ENCODE measurements around the gene LPAR1.

The LPAR1 gene

DNA sequence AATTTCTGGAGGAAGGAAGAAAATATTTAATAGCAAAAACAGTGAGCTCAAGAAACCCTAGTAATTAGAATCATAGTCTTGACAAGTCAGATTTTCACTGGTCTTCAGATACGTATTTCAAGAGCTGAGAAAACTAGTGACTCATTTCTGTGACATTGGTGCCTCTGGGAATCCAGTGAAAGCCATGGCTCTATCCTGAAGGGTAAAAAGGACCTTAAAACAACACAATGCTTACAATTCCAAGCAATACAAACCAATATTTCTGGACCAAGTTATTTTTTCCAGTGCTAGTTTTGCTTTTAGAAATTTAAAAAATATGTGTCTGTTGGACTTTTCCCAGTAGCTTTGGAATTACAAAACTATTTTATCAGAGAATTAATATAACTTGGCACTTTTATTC, 140.3 kb downstream of the LPAR1 start:
- no peaks in the 10 kb centered on the region for H3K9me3 ChIP-seq (ENCODE audit: control insufficient read depth, low read length)
- no peak for DNase-seq
- no peaks in the 10 kb centered on the region for H3K27me3 ChIP-seq (replicated peaks; ENCODE audit: control insufficient read depth, insufficient read depth, low read length, poor library complexity, severe bottlenecking)
- no peaks in the 10 kb centered on the region for H3K36me3 ChIP-seq (ENCODE audit: control insufficient read depth, insufficient read depth, low read length)
- no peak overlapping the region for H3K27ac ChIP-seq (ENCODE audit: insufficient read depth, low read length, poor library complexity, severe bottlenecking)
- no peaks in the 10 kb centered on the region for H3K4me1 ChIP-seq (ENCODE audit: control insufficient read depth, insufficient read depth, low read length, poor library complexity, severe bottlenecking)
- no peak overlapping the region for H3K4me3 ChIP-seq (ENCODE audit: insufficient read depth, low read depth, low read length, poor library complexity, severe bottlenecking)

- H3K27ac ChIP-seq (ENCODE audit: insufficient read depth, low read length, poor library complexity, severe bottlenecking) = no peak overlapping the region
- no peaks in the 10 kb centered on the region for H3K27me3 ChIP-seq (replicated peaks; ENCODE audit: control insufficient read depth, insufficient read depth, low read length, poor library complexity, severe bottlenecking)
- H3K36me3 ChIP-seq (ENCODE audit: control insufficient read depth, insufficient read depth, low read length) = no peaks in the 10 kb centered on the region
- H3K9me3 ChIP-seq (ENCODE audit: control insufficient read depth, low read length) = no peaks in the 10 kb centered on the region
- no peaks in the 10 kb centered on the region for H3K4me1 ChIP-seq (ENCODE audit: control insufficient read depth, insufficient read depth, low read length, poor library complexity, severe bottlenecking)
- DNase-seq = no peak
- no peak overlapping the region for H3K4me3 ChIP-seq (ENCODE audit: insufficient read depth, low read depth, low read length, poor library complexity, severe bottlenecking)
These were observed 142.9 kb downstream of the LPAR1 start for GRCh38 chr9:110895147-110895905.

- no peaks in the 10 kb centered on the region for H3K9me3 ChIP-seq (ENCODE audit: control insufficient read depth, low read length)
- H3K27ac ChIP-seq (ENCODE audit: insufficient read depth, low read length, poor library complexity, severe bottlenecking) = no peak overlapping the region
- no peaks in the 10 kb centered on the region for H3K36me3 ChIP-seq (ENCODE audit: control insufficient read depth, insufficient read depth, low read length)
- H3K27me3 ChIP-seq (replicated peaks; ENCODE audit: control insufficient read depth, insufficient read depth, low read length, poor library complexity, severe bottlenecking) = no peaks in the 10 kb centered on the region
- no peaks in the 10 kb centered on the region for H3K4me1 ChIP-seq (ENCODE audit: control insufficient read depth, insufficient read depth, low read length, poor library complexity, severe bottlenecking)
- H3K4me3 ChIP-seq (ENCODE audit: insufficient read depth, low read depth, low read length, poor library complexity, severe bottlenecking) = no peak overlapping the region
- DNase-seq = no peak
These were observed 143.5 kb downstream of the LPAR1 start for GRCh38 chr9:110894731-110895130.

- H3K27me3 ChIP-seq (replicated peaks; ENCODE audit: control insufficient read depth, insufficient read depth, low read length, poor library complexity, severe bottlenecking) = no peaks in the 10 kb centered on the region
- no peaks in the 10 kb centered on the region for H3K4me1 ChIP-seq (ENCODE audit: control insufficient read depth, insufficient read depth, low read length, poor library complexity, severe bottlenecking)
- H3K9me3 ChIP-seq (ENCODE audit: control insufficient read depth, low read length) = no peaks in the 10 kb centered on the region
- no peak overlapping the region for H3K27ac ChIP-seq (ENCODE audit: insufficient read depth, low read length, poor library complexity, severe bottlenecking)
- DNase-seq = no peak
- H3K36me3 ChIP-seq (ENCODE audit: control insufficient read depth, insufficient read depth, low read length) = no peaks in the 10 kb centered on the region
- no peak overlapping the region for H3K4me3 ChIP-seq (ENCODE audit: insufficient read depth, low read depth, low read length, poor library complexity, severe bottlenecking)
These were observed 145.6 kb downstream of the LPAR1 start for GRCh38 chr9:110892689-110893088.

GRCh38 chr9:110891760-110892159, 146.5 kb downstream of the LPAR1 start:
- Histone ChIP-seq H3K9me3 (ENCODE audit: control insufficient read depth, low read length) (no peaks in the 10 kb centered on the region), H3K36me3 (ENCODE audit: control insufficient read depth, insufficient read depth, low read length) (no peaks in the 10 kb centered on the region), H3K4me3 (ENCODE audit: insufficient read depth, low read depth, low read length, poor library complexity, severe bottlenecking) (no peak overlapping the region), H3K27ac (ENCODE audit: insufficient read depth, low read length, poor library complexity, severe bottlenecking) (no peak overlapping the region), H3K4me1 (ENCODE audit: control insufficient read depth, insufficient read depth, low read length, poor library complexity, severe bottlenecking) (no peaks in the 10 kb centered on the region), H3K27me3 (replicated peaks; ENCODE audit: control insufficient read depth, insufficient read depth, low read length, poor library complexity, severe bottlenecking) (no peaks in the 10 kb centered on the region)
- no peak for DNase-seq

DNA sequence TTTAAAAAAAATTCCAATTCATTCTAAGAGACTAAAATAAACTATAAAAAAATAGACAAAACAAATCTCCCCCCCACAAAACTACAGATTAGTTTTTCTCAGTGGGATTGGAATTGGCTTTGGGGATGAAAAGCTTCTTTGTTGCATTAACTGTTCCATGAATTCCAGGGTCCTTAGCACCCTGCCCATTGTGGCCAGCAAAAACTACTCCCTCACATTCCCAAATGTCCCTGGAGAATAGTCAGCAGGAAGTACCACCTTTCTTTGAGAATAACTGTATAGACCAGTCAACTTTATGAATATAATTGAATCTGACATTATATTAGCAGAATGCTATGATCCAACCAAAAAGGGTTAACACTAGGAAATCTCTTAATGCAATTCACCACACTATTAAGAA, 147.9 kb downstream of the LPAR1 start:
- H3K27me3 ChIP-seq (replicated peaks; ENCODE audit: control insufficient read depth, insufficient read depth, low read length, poor library complexity, severe bottlenecking) = no peaks in the 10 kb centered on the region
- H3K27ac ChIP-seq (ENCODE audit: insufficient read depth, low read length, poor library complexity, severe bottlenecking) = no peak overlapping the region
- H3K4me1 ChIP-seq (ENCODE audit: control insufficient read depth, insufficient read depth, low read length, poor library complexity, severe bottlenecking) = no peaks in the 10 kb centered on the region
- DNase-seq = no peak
- H3K9me3 ChIP-seq (ENCODE audit: control insufficient read depth, low read length) = no peaks in the 10 kb centered on the region
- H3K36me3 ChIP-seq (ENCODE audit: control insufficient read depth, insufficient read depth, low read length) = no peaks in the 10 kb centered on the region
- H3K4me3 ChIP-seq (ENCODE audit: insufficient read depth, low read depth, low read length, poor library complexity, severe bottlenecking) = no peak overlapping the region

GRCh38 chr9:110887276-110887675, 151.0 kb downstream of the LPAR1 start:
- Histone ChIP-seq H3K4me3 (ENCODE audit: insufficient read depth, low read depth, low read length, poor library complexity, severe bottlenecking) (no peak overlapping the region), H3K9me3 (ENCODE audit: control insufficient read depth, low read length) (no peaks in the 10 kb centered on the region), H3K27ac (ENCODE audit: insufficient read depth, low read length, poor library complexity, severe bottlenecking) (no peak overlapping the region), H3K27me3 (replicated peaks; ENCODE audit: control insufficient read depth, insufficient read depth, low read length, poor library complexity, severe bottlenecking) (no peaks in the 10 kb centered on the region), H3K4me1 (ENCODE audit: control insufficient read depth, insufficient read depth, low read length, poor library complexity, severe bottlenecking) (no peaks in the 10 kb centered on the region), H3K36me3 (ENCODE audit: control insufficient read depth, insufficient read depth, low read length) (no peaks in the 10 kb centered on the region)
- no peak for DNase-seq

DNA sequence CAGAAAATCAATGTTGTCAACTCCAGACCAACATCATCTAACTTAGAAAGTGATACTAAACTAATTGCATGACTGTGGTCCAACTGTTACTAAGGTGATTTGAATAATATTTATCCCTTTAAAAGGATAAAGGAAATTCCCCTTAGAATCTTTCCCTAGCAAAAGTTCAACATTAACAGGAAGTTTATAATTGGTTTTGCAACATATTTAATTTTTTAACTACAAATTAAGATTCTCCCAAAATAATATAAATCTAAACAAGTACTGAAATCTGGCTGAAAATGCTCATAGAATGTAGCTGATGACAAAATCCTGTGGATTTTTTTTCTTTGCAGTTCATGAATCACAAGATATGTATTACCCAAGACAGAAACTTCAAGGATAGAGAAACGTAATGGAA, 151.4 kb downstream of the LPAR1 start:
- Histone ChIP-seq H3K36me3 (ENCODE audit: control insufficient read depth, insufficient read depth, low read length) (no peaks in the 10 kb centered on the region), H3K27me3 (replicated peaks; ENCODE audit: control insufficient read depth, insufficient read depth, low read length, poor library complexity, severe bottlenecking) (no peaks in the 10 kb centered on the region), H3K4me3 (ENCODE audit: insufficient read depth, low read depth, low read length, poor library complexity, severe bottlenecking) (no peak overlapping the region), H3K27ac (ENCODE audit: insufficient read depth, low read length, poor library complexity, severe bottlenecking) (no peak overlapping the region), H3K4me1 (ENCODE audit: control insufficient read depth, insufficient read depth, low read length, poor library complexity, severe bottlenecking) (no peaks in the 10 kb centered on the region), H3K9me3 (ENCODE audit: control insufficient read depth, low read length) (no peaks in the 10 kb centered on the region)
- no peak for DNase-seq

DNA sequence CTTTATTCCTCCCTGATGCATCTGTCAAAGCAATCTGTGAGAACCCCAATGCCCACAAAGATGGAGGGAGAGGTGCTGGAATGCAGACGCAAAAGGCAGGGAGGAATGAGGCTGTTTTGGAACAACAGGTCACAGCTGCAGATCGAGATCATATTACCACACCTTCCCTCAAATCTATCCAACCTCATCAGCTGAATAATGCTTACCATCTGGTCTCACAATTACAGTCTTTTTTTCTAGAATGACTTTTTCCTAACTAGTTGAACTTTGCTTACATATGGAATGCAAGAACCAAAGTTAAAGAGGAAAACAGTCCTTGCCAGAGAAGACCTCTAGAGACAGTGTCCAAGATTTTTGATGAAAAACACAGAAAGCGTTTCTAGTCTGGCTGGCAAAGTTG, 158.1 kb downstream of the LPAR1 start:
- no peaks in the 10 kb centered on the region for H3K4me1 ChIP-seq (ENCODE audit: control insufficient read depth, insufficient read depth, low read length, poor library complexity, severe bottlenecking)
- no peak overlapping the region for H3K4me3 ChIP-seq (ENCODE audit: insufficient read depth, low read depth, low read length, poor library complexity, severe bottlenecking)
- H3K9me3 ChIP-seq (ENCODE audit: control insufficient read depth, low read length) = no peaks in the 10 kb centered on the region
- no peak for DNase-seq
- no peak overlapping the region for H3K27ac ChIP-seq (ENCODE audit: insufficient read depth, low read length, poor library complexity, severe bottlenecking)
- no peaks in the 10 kb centered on the region for H3K36me3 ChIP-seq (ENCODE audit: control insufficient read depth, insufficient read depth, low read length)
- H3K27me3 ChIP-seq (replicated peaks; ENCODE audit: control insufficient read depth, insufficient read depth, low read length, poor library complexity, severe bottlenecking) = no peaks in the 10 kb centered on the region

DNA sequence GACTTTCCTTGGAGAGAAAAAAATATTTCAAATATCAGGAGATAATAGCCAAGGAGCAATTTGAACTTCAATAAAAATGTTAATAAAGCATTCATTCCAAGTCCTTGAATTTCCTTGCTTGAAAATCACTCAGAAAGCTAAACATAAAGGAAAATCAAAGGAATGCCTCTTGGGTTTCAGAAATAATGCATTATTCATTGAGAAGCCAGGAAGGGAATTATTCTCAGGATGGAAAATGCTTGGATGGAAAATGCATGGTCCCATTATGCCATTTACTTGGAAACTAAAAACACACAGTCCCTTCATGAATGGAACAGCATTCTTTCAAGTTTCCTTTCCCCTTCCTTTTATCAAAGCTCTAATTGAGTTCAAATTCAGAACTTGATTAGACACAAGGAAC, 160.9 kb downstream of the LPAR1 start:
- no peaks in the 10 kb centered on the region for H3K9me3 ChIP-seq (ENCODE audit: control insufficient read depth, low read length)
- no peaks in the 10 kb centered on the region for H3K27me3 ChIP-seq (replicated peaks; ENCODE audit: control insufficient read depth, insufficient read depth, low read length, poor library complexity, severe bottlenecking)
- no peak overlapping the region for H3K27ac ChIP-seq (ENCODE audit: insufficient read depth, low read length, poor library complexity, severe bottlenecking)
- H3K36me3 ChIP-seq (ENCODE audit: control insufficient read depth, insufficient read depth, low read length) = no peaks in the 10 kb centered on the region
- H3K4me1 ChIP-seq (ENCODE audit: control insufficient read depth, insufficient read depth, low read length, poor library complexity, severe bottlenecking) = no peaks in the 10 kb centered on the region
- no peak overlapping the region for H3K4me3 ChIP-seq (ENCODE audit: insufficient read depth, low read depth, low read length, poor library complexity, severe bottlenecking)
- DNase-seq = no peak
